Endothelial cell of umbilical vein (primary cell): ENCODE data around the gene KRTAP19-4. TPM values are rescaled to one million over a fixed set of nuclear protein-coding genes. Genes with fewer than 3 reads are reported as not detected.

Experiments used
- BruUV-seq: library from RNA; stranded (reverse); fragments of 400-500 nt; replicated peaks from 2 replicates; lab custom pipeline; 2021; lab: Mats Ljungman, UMichigan
- CTCF ChIA-PET: fragments of 300-600, 350-600 bp; sonication (Branson Sonifier 250); formaldehyde crosslinking; loops from one replicate; lab custom pipeline; 2021; ENCODE audit warnings: antibody characterized with exemption, inconsistent platforms; lab: Charles Lee
- POLR2A ChIA-PET: fragments of 300-600, 350-600 bp; sonication (Branson Sonifier 250); formaldehyde crosslinking; loops from one replicate; lab custom pipeline; 2021; ENCODE audit warnings: antibody characterized with exemption, inconsistent platforms; lab: Charles Lee
- DNase-seq: peaks from one replicate; pipeline ENCODE4 v3.0.0-alpha.2; 2011; ENCODE audit warnings: low read depth, low spot score
- FAIRE-seq: peaks from 2 replicates; lab custom pipeline; 2011; peaks lifted over from hg19 to GRCh38; lab: Jason Lieb, UNC
- H2AFZ ChIP-seq: 2 replicates; pipeline ENCODE4 v1.6.0; 2012; ENCODE audit warnings: low read depth, low read length, control low read depth, inconsistent platforms
- H3K27ac ChIP-seq: 2 replicates; pipeline ENCODE4 v1.5.1; 2011; ENCODE audit warnings: low read depth, mild to moderate bottlenecking, control low read depth, low read length, moderate library complexity; ENCODE audit not compliant: insufficient read depth
- H3K27me3 ChIP-seq, 2 experiments: 2 replicates each; pipeline versions ENCODE4 v1.6.0 to v1.6.1; 2011; ENCODE audit warnings: low read length in 2 of 2, mixed read lengths in 1 of 2; ENCODE audit not compliant: control insufficient read depth in 2 of 2, insufficient read depth in 2 of 2
- H3K36me3 ChIP-seq, 2 experiments: 2 replicates in 1 of 2; 3 replicates in 1 of 2; pipeline ENCODE4 v1.5.1; 2011; ENCODE audit warnings: low read length in 2 of 2, mild to moderate bottlenecking in 1 of 2, moderate library complexity in 1 of 2; ENCODE audit not compliant: control insufficient read depth in 2 of 2, insufficient read depth in 2 of 2; ENCODE audit errors: extremely low read depth in 1 of 2
- H3K4me1 ChIP-seq: 3 replicates; pipeline ENCODE4 v1.5.1; 2011; ENCODE audit warnings: mild to moderate bottlenecking, low read length; ENCODE audit not compliant: control insufficient read depth, insufficient read depth; ENCODE audit errors: extremely low read depth
- H3K4me2 ChIP-seq: 2 replicates; pipeline ENCODE4 v1.6.1; 2011; ENCODE audit warnings: low read length, control low read depth, mixed read lengths; ENCODE audit not compliant: insufficient read depth
- H3K4me3 ChIP-seq, 3 experiments: fragments of 200-600 bp in 1 of 3; sonication (generic), shearing (Covaris generic) in 1 of 3; replicated peaks in 1 of 3; 2 replicates each; pipeline ENCODE4 v1.5.1; 2011 to 2016; ENCODE audit warnings: control low read depth in 3 of 3, low read length in 3 of 3, mild to moderate bottlenecking in 2 of 3, inconsistent platforms in 1 of 3, low read depth in 1 of 3, moderate library complexity in 1 of 3; ENCODE audit not compliant: insufficient read depth in 1 of 3
- H3K79me2 ChIP-seq: 2 replicates; pipeline ENCODE4 v1.6.0; 2012; ENCODE audit warnings: low read length, inconsistent platforms; ENCODE audit not compliant: control insufficient read depth, insufficient read depth
- H3K9ac ChIP-seq: replicated peaks from 2 replicates; pipeline ENCODE3; 2011; ENCODE audit warnings: low read length, control low read depth; ENCODE audit not compliant: insufficient read depth; ENCODE audit errors: extremely low read depth
- H3K9me1 ChIP-seq: replicated peaks from 3 replicates; pipeline ENCODE4 v1.6.0; 2011; ENCODE audit warnings: mild to moderate bottlenecking, low read length; ENCODE audit not compliant: control insufficient read depth, insufficient read depth; ENCODE audit errors: extremely low read depth
- H3K9me3 ChIP-seq: replicated peaks from 2 replicates; pipeline ENCODE4 v1.5.1; 2012; ENCODE audit warnings: low read length, inconsistent platforms; ENCODE audit not compliant: control insufficient read depth, insufficient read depth
- H4K20me1 ChIP-seq: replicated peaks from 2 replicates; pipeline ENCODE3; 2011; ENCODE audit warnings: mild to moderate bottlenecking, low read length; ENCODE audit not compliant: control insufficient read depth, insufficient read depth; ENCODE audit errors: extremely low read depth
- EZH2 ChIP-seq: IDR thresholded peaks from 2 replicates; pipeline ENCODE4 v1.6.1; 2012; ENCODE audit warnings: borderline replicate concordance, low read depth, mild to moderate bottlenecking, moderate library complexity, low read length, inconsistent platforms; ENCODE audit not compliant: severe bottlenecking
- FOS ChIP-seq: IDR thresholded peaks from 2 replicates; pipeline ENCODE4 v1.6.1; 2011; ENCODE audit warnings: mild to moderate bottlenecking, low read length, moderate library complexity, borderline replicate concordance; ENCODE audit not compliant: insufficient read depth
- GATA2 ChIP-seq: IDR thresholded peaks from 2 replicates; pipeline ENCODE4 v1.7.0; 2011; ENCODE audit warnings: low read depth, mild to moderate bottlenecking, moderate library complexity, mixed read lengths, low read length; ENCODE audit not compliant: insufficient read length, insufficient read depth
- JUN ChIP-seq: IDR thresholded peaks from 2 replicates; pipeline ENCODE4 v1.6.1; 2011; ENCODE audit warnings: borderline replicate concordance, low read depth; ENCODE audit not compliant: insufficient read length, insufficient read depth
- MYC ChIP-seq: IDR thresholded peaks from one replicate; pipeline ENCODE4 v1.6.1; 2011; ENCODE audit warnings: mild to moderate bottlenecking, low read depth, low read length
- POLR2A ChIP-seq: IDR thresholded peaks from 2 replicates; pipeline ENCODE4 v1.6.1; 2012; ENCODE audit warnings: low read depth, mild to moderate bottlenecking, control low read depth, low read length
- POLR2AphosphoS5 ChIP-seq: IDR thresholded peaks from 2 replicates; pipeline ENCODE4 v1.6.1; 2012; ENCODE audit warnings: low read depth, mild to moderate bottlenecking, control low read depth, low read length, moderate library complexity; ENCODE audit not compliant: insufficient read depth
- dilution Hi-C: fragments of 300-500 bp; cut with MboI; formaldehyde crosslinking; loops from one replicate; pipeline ENCODE4 v1.15.0; 2019; ENCODE audit warnings: low sequenced_read_pairs; ENCODE audit not compliant: extremely low pct_ligation_motif_present
- intact Hi-C: fragments of 100-400 bp; cut with micrococcal nuclease; formaldehyde crosslinking; loops from one replicate; pipeline ENCODE4 v1.10.0; 2022
- polyA plus RNA-seq, 4 experiments: library from polyadenylated mRNA; depleted of rRNA in 3 of 4; stranded (reverse) in 3 of 4; unstranded in 1 of 4; fragments of >200 nt; gene quantifications; 2 replicates each; pipeline versions ENCODE4 v1.2.1 to v1.2.3, GENCODE V29; 2011 to 2012; ENCODE audit warnings: missing spikeins in 1 of 4
- total RNA-seq: library from RNA; stranded (reverse); gene quantifications from 2 replicates; pipeline ENCODE4 v1.2.3, GENCODE V29; 2021
- TF ChIP-seq, protein P1 (sequence below): IDR thresholded peaks from 2 replicates; pipeline ENCODE4 v1.6.1; 2011; ENCODE audit not compliant: insufficient read depth, insufficient read length
- TF ChIP-seq, protein P2 (sequence below), 2 donors: IDR thresholded peaks; 1 replicate in 1 of 2; 2 replicates in 1 of 2; pipeline ENCODE4 v1.5.1; 2011; ENCODE audit warnings: low read length in 2 of 2, mild to moderate bottlenecking in 2 of 2, moderate library complexity in 2 of 2, control low read depth in 1 of 2, inconsistent platforms in 1 of 2, low read depth in 1 of 2; ENCODE audit not compliant: insufficient read depth in 1 of 2; ENCODE audit errors: extremely low read depth in 1 of 2

Gene KRTAP19-4
- total and polyA plus RNA-seq, 2 donors (not counting 3 experiments of a cell fraction or from before 2014, with no cell fraction given): not detected

DNA sequence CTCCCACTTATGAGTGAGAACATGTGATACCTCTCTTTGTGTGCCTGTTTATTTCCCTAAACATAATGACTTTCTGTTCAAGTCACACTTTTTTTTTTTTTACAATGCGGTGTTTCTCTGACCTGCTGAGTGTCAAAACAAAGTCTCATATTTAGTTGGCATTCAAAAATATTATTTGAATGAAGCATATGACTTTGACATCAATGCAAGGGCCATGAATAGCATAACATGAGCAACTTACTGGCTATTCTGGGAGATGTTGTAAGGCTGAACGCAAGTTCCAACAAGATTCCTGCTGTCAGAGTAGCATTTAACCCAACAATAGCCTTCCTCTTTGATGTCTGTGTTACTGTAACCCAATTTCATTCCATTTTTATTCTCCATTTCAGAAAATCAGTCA is 14.8 kb downstream of the KRTAP19-4 start:
- FAIRE-seq: no peak
- H3K27me3 ChIP-seq: no peaks in the 10 kb centered on the region
- H3K9me3 ChIP-seq: peaks cover 1% of the 10 kb centered on the region
- no peaks in the 10 kb centered on the region for H4K20me1 ChIP-seq
- intact Hi-C loops: no loop called here
- no peaks in the 10 kb centered on the region for H3K9me1 ChIP-seq
- POLR2A ChIA-PET: no interaction called here
- H3K79me2 ChIP-seq: no peaks in the 10 kb centered on the region
- TF ChIP-seq JUN (no peak), EZH2 (no peak), POLR2AphosphoS5 (no peak), FOS (no peak)
- TF ChIP-seq, protein P1, sequence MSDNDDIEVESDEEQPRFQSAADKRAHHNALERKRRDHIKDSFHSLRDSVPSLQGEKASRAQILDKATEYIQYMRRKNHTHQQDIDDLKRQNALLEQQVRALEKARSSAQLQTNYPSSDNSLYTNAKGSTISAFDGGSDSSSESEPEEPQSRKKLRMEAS: no peak
- H3K36me3 ChIP-seq: no peaks in the 10 kb centered on the region
- H3K27ac ChIP-seq: no peak overlapping the region
- dilution Hi-C loops: no loop called here
- H3K9ac ChIP-seq: no peak overlapping the region
- no TSS peak for BruUV-seq
- DNase-seq: no peak
- CTCF ChIA-PET: no interaction called here
- no peak overlapping the region for H3K4me2 ChIP-seq
- H2AFZ ChIP-seq: no peak overlapping the region
- no peaks in the 10 kb centered on the region for H3K4me1 ChIP-seq
- no peak overlapping the region for H3K4me3 ChIP-seq

DNA sequence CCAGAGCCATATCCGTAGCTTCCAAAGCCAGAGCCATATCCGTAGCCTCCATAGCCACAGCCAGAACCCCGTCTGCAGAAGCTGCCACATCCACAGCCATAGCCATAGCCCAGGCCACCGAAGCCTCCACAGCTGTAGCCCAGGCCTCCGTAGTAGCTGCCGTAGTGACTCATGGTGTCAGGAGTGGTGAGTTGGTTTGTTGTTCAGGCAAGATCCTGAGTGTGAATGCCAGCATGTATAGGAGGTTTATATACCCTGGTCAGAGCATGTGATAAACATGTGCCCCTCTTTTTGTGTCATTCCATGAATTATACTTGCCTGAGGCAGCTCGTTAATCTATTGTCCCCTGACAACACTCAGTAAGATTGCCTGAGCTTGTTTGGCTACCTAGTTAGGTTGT is 16.8 kb downstream of the KRTAP19-4 start, which contains the start of gene KRTAP19-1:
TSS of gene KRTAP19-1 (minus strand) at position 223 of the 400 bp plus-strand sequence. CDS start at position 173, 50 bp downstream.
- Histone ChIP-seq H3K9ac (no peak within 1 kb of the TSS), H3K27me3 (no peaks in the 10 kb centered on the region), H3K4me3 (no peak within 1 kb of the TSS), H3K9me1 (no peaks in the 10 kb centered on the region), H2AFZ (no peak within 1 kb of the TSS), H3K9me3 (no peaks in the 10 kb centered on the region), H3K27ac (no peak within 1 kb of the TSS), H3K36me3 (no peaks in the 10 kb centered on the region), H3K4me1 (no peaks in the 10 kb centered on the region), H4K20me1 (no peaks in the 10 kb centered on the region), H3K79me2 (no peaks in the 10 kb centered on the region), H3K4me2 (no peak within 1 kb of the TSS)
- BruUV-seq: no TSS peak
- intact Hi-C loops: no loop called here
- DNase-seq (no peak), FAIRE-seq (no peak)
- TF ChIP-seq EZH2 (no peak), JUN (no peak), GATA2 (no peak), MYC (no peak), POLR2A (no peak), POLR2AphosphoS5 (no peak), FOS (no peak)
- TF ChIP-seq, protein P2, sequence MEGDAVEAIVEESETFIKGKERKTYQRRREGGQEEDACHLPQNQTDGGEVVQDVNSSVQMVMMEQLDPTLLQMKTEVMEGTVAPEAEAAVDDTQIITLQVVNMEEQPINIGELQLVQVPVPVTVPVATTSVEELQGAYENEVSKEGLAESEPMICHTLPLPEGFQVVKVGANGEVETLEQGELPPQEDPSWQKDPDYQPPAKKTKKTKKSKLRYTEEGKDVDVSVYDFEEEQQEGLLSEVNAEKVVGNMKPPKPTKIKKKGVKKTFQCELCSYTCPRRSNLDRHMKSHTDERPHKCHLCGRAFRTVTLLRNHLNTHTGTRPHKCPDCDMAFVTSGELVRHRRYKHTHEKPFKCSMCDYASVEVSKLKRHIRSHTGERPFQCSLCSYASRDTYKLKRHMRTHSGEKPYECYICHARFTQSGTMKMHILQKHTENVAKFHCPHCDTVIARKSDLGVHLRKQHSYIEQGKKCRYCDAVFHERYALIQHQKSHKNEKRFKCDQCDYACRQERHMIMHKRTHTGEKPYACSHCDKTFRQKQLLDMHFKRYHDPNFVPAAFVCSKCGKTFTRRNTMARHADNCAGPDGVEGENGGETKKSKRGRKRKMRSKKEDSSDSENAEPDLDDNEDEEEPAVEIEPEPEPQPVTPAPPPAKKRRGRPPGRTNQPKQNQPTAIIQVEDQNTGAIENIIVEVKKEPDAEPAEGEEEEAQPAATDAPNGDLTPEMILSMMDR (IDR thresholded peaks at IDR 0.05; ENCODE audit: extremely low read depth in 1 of 2, insufficient read depth in 1 of 2, low read depth in 1 of 2, low read length in 2 of 2): no peak
- TF ChIP-seq, protein P1: no peak
- ChIA-PET CTCF (no interaction called here), POLR2A (no interaction called here)
- dilution Hi-C loops: no loop called here
